Body of pancreas (tissue), 4 donors: ENCODE data around the gene JSRP1. TPM values are rescaled to one million over a fixed set of nuclear protein-coding genes. Genes with fewer than 3 reads are reported as not detected.
A peak's percentile ranks its signal among the peaks of the same experiment; 100 is the strongest.

Experiments
- ATAC-seq: fragments of 150-250 bp; one replicate; pipeline ENCODE4 v1.9.1; 2016
- DNase-seq, 4 donors: peaks; one replicate each; pipeline ENCODE4 v3.0.0-alpha.2; 2019
- H3K27ac ChIP-seq, 4 donors: fragments of 200-600 bp; sonication (generic); 1 replicate in 3 of 4; 2 replicates in 1 of 4; pipeline versions ENCODE4 v1.5.1 to v1.6.1; 2016 to 2019; ENCODE audit warnings: mild to moderate bottlenecking in 1 of 4, mixed read lengths in 1 of 4, moderate library complexity in 1 of 4
- H3K27me3 ChIP-seq, 2 donors: fragments of 200-600 bp; sonication (generic); one replicate each; pipeline ENCODE4 v1.6.0; 2016; ENCODE audit warnings: mild to moderate bottlenecking in 1 of 2
- H3K36me3 ChIP-seq, 2 donors: fragments of 200-600 bp; sonication (generic); replicated peaks in 1 of 2; 2 replicates each; pipeline ENCODE4 v1.5.1; 2016; ENCODE audit warnings: low read depth in 2 of 2; ENCODE audit not compliant: insufficient read depth in 1 of 2
- H3K4me1 ChIP-seq: fragments of 200-600 bp; sonication (generic); one replicate; pipeline ENCODE4 v1.6.0; 2016
- H3K4me3 ChIP-seq, 2 donors: fragments of 200-600 bp; sonication (generic); 1 replicate in 1 of 2; 2 replicates in 1 of 2; pipeline ENCODE4 v1.5.1; 2016 to 2019
- H3K9me3 ChIP-seq, 3 donors: fragments of 200-600 bp; sonication (generic); 1 replicate in 2 of 3; 2 replicates in 1 of 3; pipeline ENCODE4 v1.5.1; 2016
- POLR2A ChIP-seq, 3 donors: fragments of 450-650 bp; IDR thresholded peaks; one replicate each; pipeline ENCODE4 v1.6.1; 2016; ENCODE audit warnings: antibody characterized with exemption in 3 of 3, mild to moderate bottlenecking in 2 of 3
- WGBS, 2 donors: methylation state at CpG; one replicate each; pipeline ENCODE4 v1.1.5; 2017; 5-methylcytosine and 5-hydroxymethylcytosine counted together
- intact Hi-C: fragments of 100-400 bp; cut with DNase I; formaldehyde crosslinking; loops from one replicate; pipeline ENCODE4 v1.15.1; 2023
- total RNA-seq, 2 donors: library from RNA; depleted of rRNA; stranded (reverse); fragments of >200 nt; gene quantifications; one replicate each; pipeline ENCODE4 v1.1.0, GENCODE V29; 2016
- TF ChIP-seq, protein P1 (sequence below), 7 experiments: fragments of 450-650 bp in 4 of 7; fragments of 200-600 bp in 3 of 7; sonication (generic) in 3 of 7; IDR thresholded peaks; one replicate each; pipeline ENCODE4 v1.5.1; 2016 to 2019; ENCODE audit warnings: antibody characterized with exemption in 7 of 7

The JSRP1 gene
- total RNA-seq, 2 donors from 2014 or later, result not detected

DNA sequence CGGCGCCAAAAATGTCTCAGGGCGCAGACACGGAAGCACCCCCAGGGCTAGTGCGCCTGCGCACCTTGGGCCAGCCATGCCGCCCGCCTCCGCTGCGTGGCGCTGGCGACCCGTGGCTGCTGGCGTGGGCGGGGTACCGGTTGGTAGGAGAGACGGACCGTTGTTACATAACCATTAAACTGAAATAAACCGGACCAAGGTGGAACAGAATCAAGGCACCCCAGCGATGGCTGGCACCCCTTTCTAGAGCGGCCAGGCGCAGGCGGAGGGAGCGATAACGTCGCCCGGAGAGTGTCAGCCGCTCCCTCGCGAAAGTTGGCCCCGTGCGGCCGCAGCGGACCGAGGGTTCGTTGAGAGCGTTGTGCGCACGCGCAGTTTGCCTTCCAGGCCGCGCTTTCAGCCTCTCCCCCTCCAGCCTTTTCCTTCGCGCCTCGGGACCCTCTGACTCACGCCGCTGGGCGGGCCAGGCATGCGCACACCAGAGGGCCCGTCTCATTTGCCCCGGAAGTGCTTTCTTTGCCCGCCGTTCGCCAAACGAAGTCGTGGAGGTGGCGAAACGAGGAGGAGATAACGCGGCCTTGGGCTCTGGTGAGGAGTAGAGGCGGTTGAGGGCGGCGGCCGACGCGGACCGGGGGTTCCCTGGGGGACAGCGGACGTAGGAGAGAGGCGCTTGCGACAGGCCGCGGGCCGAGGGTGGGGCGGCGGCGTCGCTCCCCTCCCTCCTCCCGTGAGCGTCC, 19.7 kb downstream of the JSRP1 start, which contains the start of the genes PLEKHJ1 and SF3A2:
Gene PLEKHJ1 (minus strand): TSS at position 16 of the 737 bp plus-strand sequence. CDS start 81 bp downstream, outside the sequence.
Gene SF3A2 (plus strand): TSS at position 511 of the 737 bp plus-strand sequence. CDS start 6,595 bp downstream, outside the sequence.
- TF ChIP-seq, protein P1, sequence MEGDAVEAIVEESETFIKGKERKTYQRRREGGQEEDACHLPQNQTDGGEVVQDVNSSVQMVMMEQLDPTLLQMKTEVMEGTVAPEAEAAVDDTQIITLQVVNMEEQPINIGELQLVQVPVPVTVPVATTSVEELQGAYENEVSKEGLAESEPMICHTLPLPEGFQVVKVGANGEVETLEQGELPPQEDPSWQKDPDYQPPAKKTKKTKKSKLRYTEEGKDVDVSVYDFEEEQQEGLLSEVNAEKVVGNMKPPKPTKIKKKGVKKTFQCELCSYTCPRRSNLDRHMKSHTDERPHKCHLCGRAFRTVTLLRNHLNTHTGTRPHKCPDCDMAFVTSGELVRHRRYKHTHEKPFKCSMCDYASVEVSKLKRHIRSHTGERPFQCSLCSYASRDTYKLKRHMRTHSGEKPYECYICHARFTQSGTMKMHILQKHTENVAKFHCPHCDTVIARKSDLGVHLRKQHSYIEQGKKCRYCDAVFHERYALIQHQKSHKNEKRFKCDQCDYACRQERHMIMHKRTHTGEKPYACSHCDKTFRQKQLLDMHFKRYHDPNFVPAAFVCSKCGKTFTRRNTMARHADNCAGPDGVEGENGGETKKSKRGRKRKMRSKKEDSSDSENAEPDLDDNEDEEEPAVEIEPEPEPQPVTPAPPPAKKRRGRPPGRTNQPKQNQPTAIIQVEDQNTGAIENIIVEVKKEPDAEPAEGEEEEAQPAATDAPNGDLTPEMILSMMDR (IDR thresholded peaks at IDR 0.05), result peak; percentile 99 to 100 (median 99)
- peak; percentile 64 to 85 (median 84) for TF ChIP-seq POLR2A (IDR thresholded peaks at IDR 0.05)
- Histone ChIP-seq H3K27me3 (no peaks in the 10 kb centered on the region), H3K36me3 (no peaks in the 10 kb centered on the region), H3K4me3 (peak within 1 kb of the TSS; percentile 87 to 90), H3K27ac (peak within 1 kb of the TSS; percentile 92 to 99 (median 97)), H3K9me3 (no peaks in the 10 kb centered on the region), H3K4me1 (peaks cover 70% of the 10 kb centered on the region)
- 0 to 1% methylated on average over 27 to 79 of the region's 80 CpGs for WGBS, 2 donors
- peak; percentile 95 to 97 (median 96) for DNase-seq
- ATAC-seq, result peak; percentile 90
- intact Hi-C loops, result no loop called here

DNA sequence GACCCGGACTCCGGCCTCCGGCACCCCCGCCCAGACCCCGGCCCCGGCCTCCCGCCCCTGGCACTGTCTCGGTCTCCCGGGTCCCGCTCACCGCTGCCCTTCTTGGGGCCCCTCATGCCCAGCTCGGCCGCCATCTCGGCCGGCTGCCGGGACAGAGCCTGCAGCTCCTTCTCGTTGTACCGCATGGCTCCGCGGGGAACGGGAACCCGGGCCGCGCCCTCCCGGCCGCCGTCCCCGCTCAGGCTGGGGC, 20.2 kb downstream of the JSRP1 start:
- peaks cover 65% of the 10 kb centered on the region for H3K4me1 ChIP-seq
- H3K9me3 ChIP-seq, result no peaks in the 10 kb centered on the region
- H3K27ac ChIP-seq, result peak overlapping the region; percentile 92 to 99 (median 97)
- TF ChIP-seq, protein P1 (IDR thresholded peaks at IDR 0.05), result no peak
- peak in 1 of 3 donors; percentile 40 for TF ChIP-seq POLR2A (IDR thresholded peaks at IDR 0.05)
- DNase-seq (no peak), ATAC-seq (no peak)
- no peaks in the 10 kb centered on the region for H3K27me3 ChIP-seq
- no peaks in the 10 kb centered on the region for H3K36me3 ChIP-seq
- intact Hi-C loops, result no loop called here
- WGBS, 2 donors, result 0 to 1% methylated on average over 7 to 13 of the region's 28 CpGs
- H3K4me3 ChIP-seq, result peak overlapping the region; percentile 87 to 90

DNA sequence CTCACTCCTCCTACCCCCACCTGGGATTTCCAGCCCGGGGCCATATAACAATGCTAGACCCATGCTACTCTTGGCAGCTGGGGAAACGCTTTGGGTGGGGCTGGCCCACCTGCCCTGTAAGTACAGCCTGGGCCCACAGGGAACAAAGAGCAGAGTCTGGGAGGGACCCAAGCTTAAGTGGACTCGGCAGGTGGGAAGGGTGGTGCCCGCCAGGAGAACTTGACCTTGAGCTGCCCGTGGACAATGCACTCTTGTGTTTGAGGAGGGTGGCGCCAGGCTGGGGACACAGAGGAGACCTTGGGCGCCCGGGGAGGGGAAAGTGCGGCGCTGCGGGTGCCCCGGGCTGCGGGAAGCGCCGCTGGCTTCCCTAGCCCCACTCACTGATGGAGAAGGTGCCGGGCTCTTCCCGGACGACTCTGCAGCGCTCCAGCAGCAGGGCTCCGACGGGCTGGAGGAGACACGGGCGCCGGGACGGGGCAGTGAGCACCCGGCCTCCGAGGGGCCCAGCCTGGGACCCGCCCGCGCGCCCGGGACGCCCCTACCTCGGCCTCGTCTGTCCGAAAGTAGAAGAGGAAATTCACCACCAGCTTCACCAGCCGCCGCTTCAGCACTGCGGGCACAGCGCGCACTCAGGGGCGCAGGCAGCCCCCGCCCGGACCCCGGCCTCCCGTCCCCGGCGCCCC, 20.7 kb downstream of the JSRP1 start:
- Histone ChIP-seq H3K27ac (peak overlapping the region; percentile 92 to 99 (median 97)), H3K27me3 (no peaks in the 10 kb centered on the region), H3K4me3 (peak overlapping the region; percentile 87 to 90), H3K36me3 (no peaks in the 10 kb centered on the region), H3K9me3 (no peaks in the 10 kb centered on the region), H3K4me1 (peaks cover 60% of the 10 kb centered on the region)
- ATAC-seq (peak; percentile 36), DNase-seq (peak; percentile 73 to 86 (median 82))
- TF ChIP-seq, protein P1 (IDR thresholded peaks at IDR 0.05), result no peak
- peak; percentile 36 to 73 (median 55) for TF ChIP-seq POLR2A (IDR thresholded peaks at IDR 0.05)
- intact Hi-C loops, result no loop called here
- 0 to 8% methylated on average over 2 to 42 of the region's 48 CpGs for WGBS, 2 donors

DNA sequence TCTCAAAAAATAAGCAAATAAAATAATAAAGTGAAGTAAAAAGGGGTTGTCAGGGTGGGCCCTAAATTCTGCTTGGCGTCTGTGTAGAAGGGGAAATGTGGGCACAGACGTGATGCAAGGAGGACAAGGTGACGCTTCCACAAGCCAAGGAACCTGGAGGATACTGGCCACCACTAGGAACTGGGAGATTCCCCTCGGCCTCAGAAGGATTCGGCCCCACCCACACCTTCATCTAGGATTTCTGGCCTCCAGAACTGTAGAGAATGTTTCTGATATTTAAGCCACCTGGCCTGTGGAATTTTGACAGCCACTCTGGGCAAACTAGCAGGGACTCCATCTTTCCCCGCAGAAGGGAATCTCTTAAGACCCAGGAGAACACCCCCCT, 21.2 kb downstream of the JSRP1 start:
- Histone ChIP-seq H3K4me1 (peaks cover 55% of the 10 kb centered on the region), H3K9me3 (no peaks in the 10 kb centered on the region), H3K4me3 (peak overlapping the region; percentile 87 to 90), H3K36me3 (peaks cover 0 to 4% of the 10 kb centered on the region in 2 donors), H3K27me3 (no peaks in the 10 kb centered on the region), H3K27ac (peak overlapping the region; percentile 92 to 99 (median 97))
- DNase-seq (no peak), ATAC-seq (no peak)
- WGBS, 2 donors, result 35 to 37% methylated on average over 5 to 6 of the region's 6 CpGs
- TF ChIP-seq, protein P1 (IDR thresholded peaks at IDR 0.05), result no peak
- no peak for TF ChIP-seq POLR2A (IDR thresholded peaks at IDR 0.05)
- intact Hi-C loops, result no loop called here
